Keratinocyte (primary cell): Measurements from ENCODE around the gene SMARCA4. TPM values are rescaled to one million over a fixed set of nuclear protein-coding genes. Genes with fewer than 3 reads are reported as not detected.

Experiments used
- DNase-seq: peaks from one replicate; pipeline ENCODE4 v3.0.0-alpha.2; 2011; ENCODE audit warnings: low read depth, missing footprints, low spot score
- FAIRE-seq: peaks from 2 replicates; lab custom pipeline; 2011; peaks lifted over from hg19 to GRCh38; lab: Jason Lieb, UNC
- H2AFZ ChIP-seq: 2 replicates; pipeline ENCODE4 v1.6.0; 2012; ENCODE audit warnings: low read length, control low read depth, inconsistent platforms; ENCODE audit not compliant: control insufficient read depth
- H3K27ac ChIP-seq: 2 replicates; pipeline ENCODE4 v1.5.1; 2011; ENCODE audit warnings: low read length; ENCODE audit not compliant: control insufficient read depth, insufficient read depth
- H3K27me3 ChIP-seq: 3 replicates; pipeline ENCODE4 v1.6.0; 2011; ENCODE audit warnings: low read length; ENCODE audit not compliant: control insufficient read depth, insufficient read depth; ENCODE audit errors: extremely low read depth
- H3K36me3 ChIP-seq, 2 experiments: 2 replicates in 1 of 2; 3 replicates in 1 of 2; pipeline ENCODE4 v1.5.1; 2011; ENCODE audit warnings: low read length in 2 of 2, mild to moderate bottlenecking in 1 of 2; ENCODE audit not compliant: control insufficient read depth in 2 of 2, insufficient read depth in 2 of 2; ENCODE audit errors: extremely low read depth in 1 of 2
- H3K4me1 ChIP-seq: 3 replicates; pipeline ENCODE4 v1.5.1; 2011; ENCODE audit warnings: low read length; ENCODE audit not compliant: control insufficient read depth, insufficient read depth; ENCODE audit errors: extremely low read depth
- H3K4me2 ChIP-seq: 3 replicates; pipeline ENCODE4 v1.6.0; 2011; ENCODE audit warnings: low read depth, low read length; ENCODE audit not compliant: control insufficient read depth, insufficient read depth; ENCODE audit errors: extremely low read depth
- H3K4me3 ChIP-seq, 3 experiments: fragments of 200-600 bp in 1 of 3; sonication (generic) in 1 of 3; 2 replicates in 2 of 3; 3 replicates in 1 of 3; pipeline ENCODE4 v1.5.1; 2011 to 2016; ENCODE audit warnings: low read length in 3 of 3, mild to moderate bottlenecking in 3 of 3, control low read depth in 2 of 3, inconsistent platforms in 1 of 3, low read depth in 1 of 3, mixed read lengths in 1 of 3, mixed run types in 1 of 3, moderate library complexity in 1 of 3; ENCODE audit not compliant: control insufficient read depth in 2 of 3, insufficient read depth in 2 of 3; ENCODE audit errors: extremely low read depth in 1 of 3
- H3K79me2 ChIP-seq: 2 replicates; pipeline ENCODE4 v1.6.0; 2012; ENCODE audit warnings: low read length; ENCODE audit not compliant: control insufficient read depth, insufficient read depth
- H3K9ac ChIP-seq: 3 replicates; pipeline ENCODE4 v1.6.0; 2011; ENCODE audit warnings: low read length; ENCODE audit not compliant: control insufficient read depth, insufficient read depth; ENCODE audit errors: extremely low read depth
- H3K9me1 ChIP-seq: 3 replicates; pipeline ENCODE4 v1.6.0; 2011; ENCODE audit warnings: low read length; ENCODE audit not compliant: control insufficient read depth, insufficient read depth; ENCODE audit errors: extremely low read depth
- H3K9me3 ChIP-seq: 2 replicates; pipeline ENCODE4 v1.5.1; 2012; ENCODE audit warnings: low read depth, low read length; ENCODE audit not compliant: control insufficient read depth
- H4K20me1 ChIP-seq: 3 replicates; pipeline ENCODE4 v1.6.0; 2011; ENCODE audit warnings: low read length; ENCODE audit not compliant: control insufficient read depth, insufficient read depth; ENCODE audit errors: extremely low read depth
- EZH2 ChIP-seq: IDR thresholded peaks from one replicate; pipeline ENCODE4 v1.6.1; 2012; ENCODE audit warnings: inconsistent platforms, mild to moderate bottlenecking, low read length, moderate library complexity
- dilution Hi-C: fragments of 300-500 bp; cut with MboI; formaldehyde crosslinking; loops from one replicate; pipeline ENCODE4 v1.7.0; 2020; ENCODE audit warnings: low sequenced_read_pairs; ENCODE audit not compliant: extremely low pct_ligation_motif_present
- polyA plus RNA-seq, 5 experiments: library from polyadenylated mRNA; depleted of rRNA in 3 of 5; stranded (reverse) in 3 of 5; stranded (forward) in 1 of 5; unstranded in 1 of 5; fragments of >200 nt; gene quantifications; 1 replicate in 1 of 5; 2 replicates in 3 of 5; 3 replicates in 1 of 5; pipeline versions ENCODE4 v1.2.1 to v1.2.3, GENCODE V29; 2011 to 2012; ENCODE audit warnings: missing spikeins in 2 of 5, low read depth in 1 of 5, low replicate concordance in 1 of 5
- TF ChIP-seq, protein P1 (sequence below), 3 experiments: IDR thresholded peaks in 1 of 3; conservative IDR thresholded peaks in 1 of 3; optimal IDR thresholded peaks in 1 of 3; 2 replicates in 2 of 3; 3 replicates in 1 of 3; pipeline versions ENCODE3 to v1.5.1; 2011; ENCODE audit warnings: low read length in 3 of 3, mild to moderate bottlenecking in 3 of 3, moderate library complexity in 2 of 3, control low read depth in 1 of 3, inconsistent platforms in 1 of 3; ENCODE audit not compliant: insufficient read depth in 2 of 3; ENCODE audit errors: extremely low read depth in 1 of 3

Gene SMARCA4
- polyA plus RNA-seq, 1 donor (not counting 4 experiments of a cell fraction or from before 2014, with no cell fraction given) = 33.1 TPM

DNA sequence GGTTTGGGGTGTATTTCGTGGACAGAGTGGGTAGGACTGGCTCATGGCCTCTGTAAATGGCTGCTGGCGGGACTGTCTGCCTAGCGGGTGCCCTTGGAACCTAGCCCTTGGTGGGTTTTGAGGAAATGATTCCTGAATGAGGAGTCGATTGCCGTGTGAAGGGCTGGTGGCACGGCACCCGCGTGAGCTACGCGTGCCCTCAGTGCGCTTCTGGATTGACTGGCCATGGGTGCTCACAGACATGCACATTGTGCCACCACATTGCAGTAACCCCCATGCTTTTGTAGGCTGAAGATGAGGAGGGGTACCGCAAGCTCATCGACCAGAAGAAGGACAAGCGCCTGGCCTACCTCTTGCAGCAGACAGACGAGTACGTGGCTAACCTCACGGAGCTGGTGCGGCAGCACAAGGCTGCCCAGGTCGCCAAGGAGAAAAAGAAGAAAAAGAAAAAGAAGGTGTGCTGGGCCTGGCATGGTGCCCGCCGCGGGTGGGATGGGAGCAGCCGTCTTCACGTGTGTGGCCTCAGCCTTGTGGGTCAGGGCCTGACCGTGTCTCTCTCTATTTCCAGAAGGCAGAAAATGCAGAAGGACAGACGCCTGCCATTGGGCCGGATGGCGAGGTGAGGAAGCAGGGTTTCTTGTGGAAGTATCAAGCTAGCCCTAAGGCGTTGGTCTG, 35.2 kb downstream of the SMARCA4 start:
- no peak overlapping the region for H3K4me3 ChIP-seq
- no peaks in the 10 kb centered on the region for H3K4me1 ChIP-seq
- H3K9me3 ChIP-seq = no peaks in the 10 kb centered on the region
- no peak overlapping the region for H3K4me2 ChIP-seq
- peaks cover 29 to 38% of the 10 kb centered on the region in 2 experiments for H3K36me3 ChIP-seq
- FAIRE-seq (no peak), DNase-seq (no peak)
- no peaks in the 10 kb centered on the region for H3K9me1 ChIP-seq
- dilution Hi-C loops = no loop called here
- no peak for TF ChIP-seq EZH2
- TF ChIP-seq, protein P1, sequence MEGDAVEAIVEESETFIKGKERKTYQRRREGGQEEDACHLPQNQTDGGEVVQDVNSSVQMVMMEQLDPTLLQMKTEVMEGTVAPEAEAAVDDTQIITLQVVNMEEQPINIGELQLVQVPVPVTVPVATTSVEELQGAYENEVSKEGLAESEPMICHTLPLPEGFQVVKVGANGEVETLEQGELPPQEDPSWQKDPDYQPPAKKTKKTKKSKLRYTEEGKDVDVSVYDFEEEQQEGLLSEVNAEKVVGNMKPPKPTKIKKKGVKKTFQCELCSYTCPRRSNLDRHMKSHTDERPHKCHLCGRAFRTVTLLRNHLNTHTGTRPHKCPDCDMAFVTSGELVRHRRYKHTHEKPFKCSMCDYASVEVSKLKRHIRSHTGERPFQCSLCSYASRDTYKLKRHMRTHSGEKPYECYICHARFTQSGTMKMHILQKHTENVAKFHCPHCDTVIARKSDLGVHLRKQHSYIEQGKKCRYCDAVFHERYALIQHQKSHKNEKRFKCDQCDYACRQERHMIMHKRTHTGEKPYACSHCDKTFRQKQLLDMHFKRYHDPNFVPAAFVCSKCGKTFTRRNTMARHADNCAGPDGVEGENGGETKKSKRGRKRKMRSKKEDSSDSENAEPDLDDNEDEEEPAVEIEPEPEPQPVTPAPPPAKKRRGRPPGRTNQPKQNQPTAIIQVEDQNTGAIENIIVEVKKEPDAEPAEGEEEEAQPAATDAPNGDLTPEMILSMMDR (optimal IDR thresholded peaks at IDR 0.05 in 1 of 3, IDR thresholded peaks at IDR 0.05 in 1 of 3, conservative IDR thresholded peaks at IDR 0.05 in 1 of 3; ENCODE audit: extremely low read depth in 1 of 3, insufficient read depth in 2 of 3, low read length in 3 of 3) = no peak
- no peak overlapping the region for H3K9ac ChIP-seq
- no peak overlapping the region for H3K27ac ChIP-seq
- no peaks in the 10 kb centered on the region for H3K27me3 ChIP-seq
- no peaks in the 10 kb centered on the region for H3K79me2 ChIP-seq
- no peak overlapping the region for H2AFZ ChIP-seq
- H4K20me1 ChIP-seq = peaks cover 3% of the 10 kb centered on the region

DNA sequence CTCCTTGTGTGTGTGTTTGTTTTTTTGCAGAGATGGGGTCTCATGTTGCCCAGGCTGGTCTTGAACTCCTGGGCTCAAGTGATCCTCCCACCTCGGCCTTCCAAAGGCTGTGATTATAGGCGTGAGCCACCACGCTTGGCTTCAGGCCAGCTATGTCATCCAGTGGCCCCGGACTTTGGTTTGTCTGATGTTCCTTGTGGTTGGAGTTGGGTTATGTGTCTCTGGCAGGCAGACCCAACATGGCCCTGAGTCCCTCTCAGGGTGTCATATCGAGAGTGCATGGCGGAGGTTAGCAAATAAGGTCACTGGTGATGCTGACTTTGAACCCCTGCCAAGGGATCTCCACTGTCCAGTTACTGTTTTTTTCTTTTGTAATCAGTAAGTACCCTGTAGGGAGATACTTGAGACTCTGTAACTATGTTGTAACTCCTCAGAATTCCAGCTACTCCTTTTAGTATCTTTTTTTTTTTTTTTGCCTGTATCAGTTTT, 37.3 kb downstream of the SMARCA4 start:
- no peaks in the 10 kb centered on the region for H3K79me2 ChIP-seq
- no peak overlapping the region for H3K27ac ChIP-seq
- no peak overlapping the region for H3K4me3 ChIP-seq
- H3K9ac ChIP-seq = no peak overlapping the region
- no peaks in the 10 kb centered on the region for H3K27me3 ChIP-seq
- no peaks in the 10 kb centered on the region for H3K9me3 ChIP-seq
- dilution Hi-C loops = no loop called here
- peaks cover 34 to 37% of the 10 kb centered on the region in 2 experiments for H3K36me3 ChIP-seq
- no peaks in the 10 kb centered on the region for H3K9me1 ChIP-seq
- no peaks in the 10 kb centered on the region for H4K20me1 ChIP-seq
- no peak overlapping the region for H2AFZ ChIP-seq
- no peak overlapping the region for H3K4me2 ChIP-seq
- TF ChIP-seq, protein P1 (optimal IDR thresholded peaks at IDR 0.05 in 1 of 3, IDR thresholded peaks at IDR 0.05 in 1 of 3, conservative IDR thresholded peaks at IDR 0.05 in 1 of 3; ENCODE audit: extremely low read depth in 1 of 3, insufficient read depth in 2 of 3, low read length in 3 of 3) = no peak
- TF ChIP-seq EZH2 = no peak
- no peak for DNase-seq
- FAIRE-seq = no peak
- H3K4me1 ChIP-seq = no peaks in the 10 kb centered on the region
